OCI-LY3 (cell line): ENCODE results near the gene TFR2.

Experiments
- CTCF ChIP-seq: fragments of 200-600, 300-600 bp; sonication (generic); IDR thresholded peaks from 2 replicates; pipeline ENCODE4 v1.5.1; 2014; ENCODE audit warnings: antibody characterized with exemption, low read length, low read depth
- EZH2phosphoT487 ChIP-seq: fragments of 200-600 bp; shearing (Covaris generic); IDR thresholded peaks from 2 replicates; pipeline ENCODE4 v1.6.1; 2018; ENCODE audit warnings: antibody characterized with exemption, mixed run types, low read depth

- no peak for TF ChIP-seq CTCF
- no peak for TF ChIP-seq EZH2phosphoT487
Measured at GRCh38 chr7:100678291-100678984, 37.1 kb upstream of the TFR2 start.
